GM18505 (cell line): Measurements from ENCODE around the gene RAD51B.
A peak's percentile ranks its signal among the peaks of the same experiment; 100 is the strongest.

ENCODE experiments used
- ATAC-seq: cut with Tn5 transposase; IDR thresholded peaks from one replicate; pipeline ENCODE4 v1.9.1; 2021; ENCODE audit not compliant: unreplicated experiment
- POLR2A ChIP-seq: IDR thresholded peaks from 4 replicates; pipeline ENCODE4 v1.6.1; 2011; ENCODE audit warnings: borderline replicate concordance; ENCODE audit not compliant: insufficient read depth, insufficient read length; ENCODE audit errors: extremely low read depth

Gene RAD51B

GRCh38 chr14:68663385-68664076 lies 844.0 kb downstream of the RAD51B start:
- peak; percentile 63 for ATAC-seq
- TF ChIP-seq POLR2A, result no peak

GRCh38 chr14:68664225-68664681 lies 844.7 kb downstream of the RAD51B start:
- no peak for TF ChIP-seq POLR2A
- no peak for ATAC-seq

GRCh38 chr14:68665131-68665530 lies 845.6 kb downstream of the RAD51B start:
- no peak for ATAC-seq
- TF ChIP-seq POLR2A, result no peak

GRCh38 chr14:68665792-68666204 lies 846.2 kb downstream of the RAD51B start:
- ATAC-seq, result no peak
- no peak for TF ChIP-seq POLR2A

GRCh38 chr14:68666236-68666635 lies 846.7 kb downstream of the RAD51B start:
- no peak for TF ChIP-seq POLR2A
- no peak for ATAC-seq

- TF ChIP-seq POLR2A, result no peak
- ATAC-seq, result no peak
Observed at GRCh38 chr14:68666899-68667298, 847.3 kb downstream of the RAD51B start.

GRCh38 chr14:68667313-68667791 lies 847.8 kb downstream of the RAD51B start:
- no peak for ATAC-seq
- TF ChIP-seq POLR2A, result no peak

GRCh38 chr14:68668028-68668427 lies 848.4 kb downstream of the RAD51B start:
- no peak for TF ChIP-seq POLR2A
- ATAC-seq, result no peak

- no peak for ATAC-seq
- no peak for TF ChIP-seq POLR2A
Observed at GRCh38 chr14:68668531-68668930, 849.0 kb downstream of the RAD51B start.

GRCh38 chr14:68669111-68669511 lies 849.5 kb downstream of the RAD51B start:
- ATAC-seq, result no peak
- TF ChIP-seq POLR2A, result no peak

- ATAC-seq, result no peak
- no peak for TF ChIP-seq POLR2A
Observed at GRCh38 chr14:68669603-68670358, 850.2 kb downstream of the RAD51B start.

GRCh38 chr14:68670359-68670715 lies 850.8 kb downstream of the RAD51B start:
- ATAC-seq, result no peak
- no peak for TF ChIP-seq POLR2A

- TF ChIP-seq POLR2A, result no peak
- no peak for ATAC-seq
Observed at GRCh38 chr14:68671909-68672308, 852.3 kb downstream of the RAD51B start.
